ENCODE results near the gene APOBEC2. TPM values are rescaled to one million over a fixed set of nuclear protein-coding genes. Genes with fewer than 3 reads are reported as not detected.

APOBEC2 gene
- total and polyA plus RNA-seq, 2 of the 13 experiments (the other 11 are each of a cell fraction or from before 2014, with no cell fraction given) = 0.09 TPM; not detected in 1

- TF ChIP-seq ZFP91 (CRISPR knock-in tag; IDR thresholded peaks at IDR 0.05; ENCODE audit: borderline replicate concordance) = peak; percentile 50; the same call in 1 of the 2 replicates
- TF ChIP-seq ZNF12 (CRISPR knock-in tag; IDR thresholded peaks at IDR 0.05) = no peak
- no peak for TF ChIP-seq YY1 (IDR thresholded peaks at IDR 0.05; ENCODE audit: insufficient read depth, insufficient replicate concordance, low read depth, low read length)
- TF ChIP-seq, protein P1, sequence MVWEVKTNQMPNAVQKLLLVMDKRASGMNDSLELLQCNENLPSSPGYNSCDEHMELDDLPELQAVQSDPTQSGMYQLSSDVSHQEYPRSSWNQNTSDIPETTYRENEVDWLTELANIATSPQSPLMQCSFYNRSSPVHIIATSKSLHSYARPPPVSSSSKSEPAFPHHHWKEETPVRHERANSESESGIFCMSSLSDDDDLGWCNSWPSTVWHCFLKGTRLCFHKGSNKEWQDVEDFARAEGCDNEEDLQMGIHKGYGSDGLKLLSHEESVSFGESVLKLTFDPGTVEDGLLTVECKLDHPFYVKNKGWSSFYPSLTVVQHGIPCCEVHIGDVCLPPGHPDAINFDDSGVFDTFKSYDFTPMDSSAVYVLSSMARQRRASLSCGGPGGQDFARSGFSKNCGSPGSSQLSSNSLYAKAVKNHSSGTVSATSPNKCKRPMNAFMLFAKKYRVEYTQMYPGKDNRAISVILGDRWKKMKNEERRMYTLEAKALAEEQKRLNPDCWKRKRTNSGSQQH (CRISPR knock-in tag; IDR thresholded peaks at IDR 0.05; ENCODE audit: low read depth) = no peak
- no peak for TF ChIP-seq BCLAF1 (IDR thresholded peaks at IDR 0.05)
- peak; percentile 63; the same call in 1 of the 2 replicates for TF ChIP-seq ZNF772 (CRISPR knock-in tag; IDR thresholded peaks at IDR 0.05)
- TF ChIP-seq TFAP4 (IDR thresholded peaks at IDR 0.05; ENCODE audit: borderline replicate concordance, low read depth) = 0 out of 2 replicates have a peak, but pooled peaks have one; percentile 11
- 0 out of 2 replicates have a peak, but pooled peaks have one; percentile 21 for TF ChIP-seq SOX13 (IDR thresholded peaks at IDR 0.05)
- TF ChIP-seq SOX13 (CRISPR knock-in tag; conservative IDR thresholded peaks at IDR 0.05 in 1 of 2, IDR thresholded peaks at IDR 0.05 in 1 of 2) = no peak
- TF ChIP-seq NCOR1 (IDR thresholded peaks at IDR 0.05; ENCODE audit: borderline replicate concordance, low read length) = 0 out of 2 replicates have a peak, but pooled peaks have one; percentile 34
- no peak for TF ChIP-seq ZNF737 (CRISPR knock-in tag; IDR thresholded peaks at IDR 0.05; ENCODE audit: borderline replicate concordance)
- TF ChIP-seq CHD4 (IDR thresholded peaks at IDR 0.05; ENCODE audit: borderline replicate concordance, low read length) = 0 out of 2 replicates have a peak, but pooled peaks have one; percentile 27
- no peak for TF ChIP-seq MEIS2 (CRISPR knock-in tag; IDR thresholded peaks at IDR 0.05)
- TF ChIP-seq STAT5B (CRISPR knock-in tag; IDR thresholded peaks at IDR 0.05) = no peak
Measured at GRCh38 chr6:41039060-41039998, 13.7 kb upstream of the APOBEC2 start, which contains the start of gene UNC5CL (continued).
